GM12801 (cell line): ENCODE data around the gene DCTN5.

Experiments
- CTCF ChIP-seq: IDR thresholded peaks from one replicate; pipeline ENCODE4 v1.5.1; 2011; ENCODE audit warnings: control low read depth; ENCODE audit not compliant: insufficient read length; ENCODE audit errors: extremely low read depth

The DCTN5 gene

GRCh38 chr16:23667355-23667659, 26.0 kb downstream of the DCTN5 start:
- TF ChIP-seq CTCF, result no peak

- TF ChIP-seq CTCF, result no peak
Measured at GRCh38 chr16:23668225-23668624, 27.0 kb downstream of the DCTN5 start.

- no peak for TF ChIP-seq CTCF
Measured at GRCh38 chr16:23668873-23669272, 27.6 kb downstream of the DCTN5 start.

GRCh38 chr16:23670137-23670776, 29.0 kb downstream of the DCTN5 start:
- TF ChIP-seq CTCF, result no peak

GRCh38 chr16:23673971-23674614, 32.8 kb downstream of the DCTN5 start:
- TF ChIP-seq CTCF, result no peak

- TF ChIP-seq CTCF, result no peak
Measured at GRCh38 chr16:23676924-23677480, 35.7 kb downstream of the DCTN5 start.

GRCh38 chr16:23678430-23679273, 37.4 kb downstream of the DCTN5 start, which contains the start of gene PLK1:
Gene PLK1, plus strand, starts transcription at chr16:23678889. Its CDS starts 44 bp downstream, at chr16:23678933.
- no peak for TF ChIP-seq CTCF
